Measurements from ENCODE around the gene RAB11FIP3. TPM values are rescaled to one million over a fixed set of nuclear protein-coding genes. Genes with fewer than 3 reads are reported as not detected.

RAB11FIP3 gene
- total RNA-seq, 1 experiment from 2014 or later = 37.1 TPM

DNA sequence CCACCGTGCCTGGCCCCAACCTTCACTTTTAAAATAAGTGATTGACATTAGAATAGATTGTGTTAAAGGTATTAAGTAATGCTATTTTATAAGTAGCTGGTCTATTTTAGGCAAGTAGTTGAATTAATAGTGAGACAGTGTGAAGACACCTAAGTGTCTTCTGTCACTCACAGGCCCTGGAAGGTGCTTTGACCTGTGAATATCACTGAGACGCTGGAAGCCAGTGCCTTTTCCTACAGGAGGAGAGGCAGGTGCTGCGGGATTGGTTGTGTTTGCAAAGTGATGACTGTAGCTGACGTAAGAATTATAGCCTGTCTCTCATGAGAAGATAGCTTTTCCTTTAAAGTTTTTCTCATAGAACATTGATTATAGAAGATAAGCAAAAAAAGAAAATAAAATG, 45.0 kb downstream of the RAB11FIP3 start:
- H3K9ac ChIP-seq (ENCODE audit: extremely low read depth, insufficient read length, low read length) = no peak overlapping the region
- H3K4me2 ChIP-seq (ENCODE audit: insufficient read depth, insufficient read length, low read length) = no peak overlapping the region
- H4K20me1 ChIP-seq (ENCODE audit: control insufficient read depth, insufficient read depth, insufficient read length) = peaks cover 7% of the 10 kb centered on the region
- Mint-ChIP-seq H3K4me3 (no peak overlapping the region), H3K27ac (peak overlapping the region; percentile 11 to 78 (median 23); a peak in 2 of 7 replicates), H3K9me3 (no peaks in the 10 kb centered on the region), H3K4me1 (peaks cover 50 to 59% of the 10 kb centered on the region in 2 experiments), H3K27me3 (ENCODE audit: low read depth) (peaks cover 2% of the 10 kb centered on the region; the same call in 1 of the 2 replicates), H3K36me3 (ENCODE audit: insufficient read depth in 1 of 3, low read depth in 3 of 3) (peaks cover 0 to 9% (median 3%) of the 10 kb centered on the region in 3 experiments; a peak in 3 of 7 replicates)
- H4K91ac ChIP-seq (ENCODE audit: insufficient read length, low read depth, low read length) = no peak overlapping the region
- no peak overlapping the region for H2BK15ac ChIP-seq (ENCODE audit: low read depth, low read length)
- H3K56ac ChIP-seq (ENCODE audit: insufficient read length, low read depth, low read length) = no peak overlapping the region
- no peak overlapping the region for H3K18ac ChIP-seq (ENCODE audit: insufficient read length, low read depth, low read length)
- WGBS (ENCODE audit: extremely low coverage, insufficient read length, low lambda C conversion rate) = no CpG with 5 or more reads among the region's 4 CpGs
- H3K23me2 ChIP-seq (ENCODE audit: insufficient read length, low read depth, low read length, poor library complexity, severe bottlenecking) = no peaks in the 10 kb centered on the region
- H4K5ac ChIP-seq (ENCODE audit: insufficient read length, low read depth, low read length) = no peak overlapping the region
- no peaks in the 10 kb centered on the region for H3K27me3 ChIP-seq (ENCODE audit: insufficient read depth, low read length)
- H2AK5ac ChIP-seq (ENCODE audit: insufficient read length, low read length) = no peak overlapping the region
- no peak overlapping the region for H3T11ph ChIP-seq (ENCODE audit: low read length)
- H3K9me3 ChIP-seq (ENCODE audit: control insufficient read depth, low read depth, low read length) = no peaks in the 10 kb centered on the region
- no peak overlapping the region for H3K4ac ChIP-seq (ENCODE audit: low read depth, low read length)
- no peak overlapping the region for H3K14ac ChIP-seq (ENCODE audit: insufficient read depth, low read length)
- H4K8ac ChIP-seq (replicated peaks; ENCODE audit: insufficient read length, low read depth, low read length) = no peak overlapping the region
- H3K23ac ChIP-seq (ENCODE audit: insufficient read length, low read depth, low read length) = no peak overlapping the region
- H3K4me1 ChIP-seq (ENCODE audit: insufficient read depth, low read length) = no peaks in the 10 kb centered on the region; the same call in 1 of the 2 replicates
- no peaks in the 10 kb centered on the region for H3K79me1 ChIP-seq (ENCODE audit: insufficient read depth, low read depth, low read length, poor library complexity, severe bottlenecking)
- no peak for DNase-seq
- H2AFZ ChIP-seq (ENCODE audit: low read length) = no peak overlapping the region
- no peak overlapping the region for H2BK20ac ChIP-seq (ENCODE audit: low read depth, low read length, poor library complexity, severe bottlenecking)
- no peak overlapping the region for H2BK120ac ChIP-seq (ENCODE audit: low read depth, low read length, poor library complexity, severe bottlenecking)
- no peak overlapping the region for H2BK5ac ChIP-seq (ENCODE audit: insufficient read length, low read length)
- H3K27ac ChIP-seq (ENCODE audit: insufficient read length, low read depth, low read length) = no peak overlapping the region
- H3K79me2 ChIP-seq (ENCODE audit: insufficient read depth, low read length) = no peaks in the 10 kb centered on the region
- TF ChIP-seq, protein P1, sequence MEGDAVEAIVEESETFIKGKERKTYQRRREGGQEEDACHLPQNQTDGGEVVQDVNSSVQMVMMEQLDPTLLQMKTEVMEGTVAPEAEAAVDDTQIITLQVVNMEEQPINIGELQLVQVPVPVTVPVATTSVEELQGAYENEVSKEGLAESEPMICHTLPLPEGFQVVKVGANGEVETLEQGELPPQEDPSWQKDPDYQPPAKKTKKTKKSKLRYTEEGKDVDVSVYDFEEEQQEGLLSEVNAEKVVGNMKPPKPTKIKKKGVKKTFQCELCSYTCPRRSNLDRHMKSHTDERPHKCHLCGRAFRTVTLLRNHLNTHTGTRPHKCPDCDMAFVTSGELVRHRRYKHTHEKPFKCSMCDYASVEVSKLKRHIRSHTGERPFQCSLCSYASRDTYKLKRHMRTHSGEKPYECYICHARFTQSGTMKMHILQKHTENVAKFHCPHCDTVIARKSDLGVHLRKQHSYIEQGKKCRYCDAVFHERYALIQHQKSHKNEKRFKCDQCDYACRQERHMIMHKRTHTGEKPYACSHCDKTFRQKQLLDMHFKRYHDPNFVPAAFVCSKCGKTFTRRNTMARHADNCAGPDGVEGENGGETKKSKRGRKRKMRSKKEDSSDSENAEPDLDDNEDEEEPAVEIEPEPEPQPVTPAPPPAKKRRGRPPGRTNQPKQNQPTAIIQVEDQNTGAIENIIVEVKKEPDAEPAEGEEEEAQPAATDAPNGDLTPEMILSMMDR (conservative IDR thresholded peaks at IDR 0.05) = no peak
- H2BK12ac ChIP-seq (ENCODE audit: insufficient read length, low read depth, low read length) = no peak overlapping the region
